ENCODE data around the gene RAB15. TPM values are rescaled to one million over a fixed set of nuclear protein-coding genes. Genes with fewer than 3 reads are reported as not detected.

RAB15 gene
- total and polyA plus RNA-seq, 9 of the 15 experiments (the other 6 are each of a cell fraction or from before 2014, with no cell fraction given), result 0.09 to 0.30 (median 0.16) TPM; not detected in 2

GRCh38 chr14:64966976-64967375, 5.2 kb downstream of the RAB15 start:
- H3K9me3 ChIP-seq (replicated peaks; ENCODE audit: control insufficient read depth, insufficient read depth, low read depth, low read length), result no peaks in the 10 kb centered on the region
- no peaks in the 10 kb centered on the region; the same call in 1 of the 2 replicates for H4K20me1 ChIP-seq (replicated peaks; ENCODE audit: control insufficient read depth, insufficient read depth, low read length)
- intact Hi-C loops (cut with micrococcal nuclease), result no loop called here
- no peak overlapping the region for H3K4me3 ChIP-seq
- no peak overlapping the region for H3K4me2 ChIP-seq (ENCODE audit: insufficient read depth, low read length)
- ChIA-PET CTCF (ENCODE audit: low intra/inter-chr PET ratio) (no interaction called here), POLR2A (interaction anchor here (0.6 kb wide), 1 partner anchor 109 kb away, joined by 3 read pairs; no protein-coding TSS in a partner anchor)
- no peak for FAIRE-seq
- H3K27ac ChIP-seq (ENCODE audit: extremely low read depth, low read depth, low read length), result no peak overlapping the region
- TF ChIP-seq ZNF280A (IDR thresholded peaks at IDR 0.05; ENCODE audit: low read depth, partially characterized antibody) (no peak), FOXJ3 (CRISPR knock-in tag; IDR thresholded peaks at IDR 0.05) (no peak), NELFE (IDR thresholded peaks at IDR 0.05; ENCODE audit: insufficient read depth, insufficient read length) (no peak)
- no peak for DNase-seq (ENCODE audit: extremely low read depth in 1 of 4, low spot score in 3 of 4)
- no peaks in the 10 kb centered on the region for H3K36me3 ChIP-seq (ENCODE audit: control insufficient read depth, insufficient read depth, low read length)
- WGBS (ENCODE audit: insufficient coverage, low coverage, missing lambda C conversion rate), result 40% methylated on average over 2 of the region's 2 CpGs
- H3K4me1 ChIP-seq (replicated peaks in 1 of 2; ENCODE audit: control insufficient read depth in 2 of 2, insufficient read depth in 2 of 2, low read length in 2 of 2), result peaks cover 0 to 6% of the 10 kb centered on the region in 2 experiments; a peak in 2 of 5 replicates
- in situ Hi-C loops (cut with MboI), result no loop called here
- H3K27me3 ChIP-seq (ENCODE audit: control insufficient read depth in 2 of 2, insufficient read depth in 2 of 2, low read length in 2 of 2), result peaks cover 0 to 16% of the 10 kb centered on the region in 2 experiments; a peak in 2 of 5 replicates
- H3K9ac ChIP-seq (ENCODE audit: insufficient read depth in 1 of 2, low read depth in 2 of 2, low read length in 2 of 2), result no peak overlapping the region
- H3K79me2 ChIP-seq (ENCODE audit: control insufficient read depth, insufficient read depth, low read length), result no peaks in the 10 kb centered on the region
- H3K9me1 ChIP-seq (ENCODE audit: control insufficient read depth, insufficient read depth, low read length), result no peaks in the 10 kb centered on the region
- no TSS peak for BruUV-seq (replicated peaks)
- ATAC-seq, result no peak
- no peak overlapping the region for H2AFZ ChIP-seq (ENCODE audit: low read depth, low read length)
